IPS-NIHi7 (cell line): ENCODE measurements around the gene MALRD1.

Experiments
- DNase-seq: peaks from one replicate; pipeline ENCODE4 v3.0.0; 2012; ENCODE audit warnings: mixed read lengths; ENCODE audit errors: extremely low spot score

Gene MALRD1

DNA sequence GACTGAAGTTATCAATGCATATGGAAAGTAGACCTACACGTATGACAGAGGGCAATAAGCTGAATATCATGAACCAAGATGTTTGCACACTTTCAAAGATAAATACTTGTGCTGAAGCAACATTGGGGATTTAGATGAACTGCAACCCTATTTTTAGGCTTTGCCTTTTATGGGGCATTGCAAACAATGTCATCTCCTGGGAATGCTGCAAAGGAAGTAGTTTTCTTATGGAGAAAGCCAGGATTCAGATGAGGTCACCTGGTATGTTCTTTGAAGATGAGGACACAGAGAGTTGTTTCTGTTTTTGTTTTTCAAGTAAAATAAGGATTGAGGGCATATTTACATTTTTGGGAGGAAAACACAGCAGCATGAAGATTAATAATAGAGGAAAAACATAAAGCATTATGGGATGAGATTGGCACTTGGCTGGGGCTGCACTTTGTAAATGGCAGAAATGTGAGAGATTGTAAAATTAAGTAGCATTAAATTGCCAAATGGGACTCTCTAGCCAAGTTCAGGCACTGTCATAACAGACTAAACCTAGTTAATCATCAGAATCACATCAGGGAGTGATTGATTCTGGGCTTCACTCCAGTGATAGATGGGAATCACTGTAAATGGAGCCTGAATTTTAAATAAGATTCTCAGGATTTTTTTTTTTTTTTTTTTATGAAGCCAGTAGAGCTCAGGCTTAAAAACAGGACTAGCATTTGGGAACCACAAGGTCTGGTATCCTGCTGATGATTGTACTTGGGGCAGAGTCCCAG, 63.1 kb downstream of the MALRD1 start:
- DNase-seq = no peak

GRCh38 chr10:19117438-19117837, 68.8 kb downstream of the MALRD1 start:
- DNase-seq = no peak

DNA sequence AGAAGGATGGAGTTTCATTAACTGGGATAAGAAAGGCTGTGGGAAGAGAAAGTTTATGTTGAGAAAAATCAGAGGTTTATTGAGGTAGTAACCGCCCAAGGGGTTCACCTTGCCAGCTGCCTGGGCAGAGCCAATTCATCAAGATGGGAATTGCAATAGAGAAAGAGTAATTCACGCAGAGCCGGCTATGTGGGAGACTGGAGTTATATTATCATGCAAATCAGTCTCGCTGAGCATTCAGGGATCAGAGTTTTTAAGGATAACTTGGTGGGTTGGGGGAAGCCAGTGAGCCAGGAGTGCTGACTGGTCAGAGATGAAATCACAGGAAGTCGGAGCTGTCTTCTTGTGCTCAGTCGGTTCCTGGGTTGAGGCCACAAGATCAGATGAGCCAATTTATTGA, 70.6 kb downstream of the MALRD1 start:
- no peak for DNase-seq

DNA sequence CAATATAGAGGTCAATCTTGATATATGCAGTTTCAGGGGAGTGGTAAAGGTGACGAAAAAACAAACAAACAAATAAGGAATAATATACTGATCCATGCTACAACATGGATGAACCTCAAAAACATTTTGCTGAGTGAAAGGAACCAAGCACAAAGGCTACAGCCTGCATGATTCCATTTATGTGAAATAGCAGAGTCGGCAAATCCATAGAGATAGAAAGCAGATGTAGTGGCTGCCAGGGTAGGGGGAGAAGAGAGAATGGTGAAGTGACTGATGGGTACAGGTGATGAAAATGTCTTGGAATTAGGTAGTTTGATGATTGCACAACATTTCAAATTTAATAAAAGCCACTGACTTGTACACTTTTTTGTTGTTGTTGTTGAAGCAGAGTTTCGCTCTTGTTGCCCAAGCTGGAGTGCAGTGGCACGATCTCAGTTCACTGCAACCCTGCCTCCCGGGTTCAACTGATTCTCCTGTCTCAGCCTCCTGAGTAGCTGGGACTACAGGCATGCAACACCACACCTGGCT, 71.8 kb downstream of the MALRD1 start:
- no peak for DNase-seq

GRCh38 chr10:19133992-19134391, 85.4 kb downstream of the MALRD1 start:
- DNase-seq = no peak

DNA sequence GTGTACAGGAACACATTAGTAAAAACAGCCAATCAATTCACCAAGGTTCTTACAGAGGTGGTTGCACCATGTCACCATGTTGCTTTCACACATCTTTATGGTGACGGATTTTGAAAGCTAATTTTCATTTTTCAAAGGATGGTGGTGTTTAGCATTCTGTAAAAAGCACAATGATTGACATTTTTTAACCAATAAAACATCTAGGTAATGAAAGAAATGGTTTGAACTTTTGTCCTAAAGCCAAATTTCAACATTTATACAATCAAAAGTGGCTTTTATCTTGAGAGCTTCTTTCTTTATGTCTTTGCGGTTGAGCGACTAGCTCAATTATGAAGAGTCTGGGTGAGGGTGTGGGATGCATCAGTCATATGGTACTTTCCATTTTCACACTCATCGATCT, 94.4 kb downstream of the MALRD1 start:
- DNase-seq = no peak

- no peak for DNase-seq
These were observed 95.6 kb downstream of the MALRD1 start for GRCh38 chr10:19144206-19144605.

- DNase-seq = no peak
These were observed 105.8 kb downstream of the MALRD1 start for GRCh38 chr10:19154375-19154774.

GRCh38 chr10:19158358-19158757, 109.8 kb downstream of the MALRD1 start:
- no peak for DNase-seq

GRCh38 chr10:19158870-19159269, 110.3 kb downstream of the MALRD1 start:
- DNase-seq = no peak

GRCh38 chr10:19164461-19164860, 115.9 kb downstream of the MALRD1 start:
- no peak for DNase-seq

- peak; percentile 60 for DNase-seq
These were observed 120.0 kb downstream of the MALRD1 start for GRCh38 chr10:19168584-19168983.

DNA sequence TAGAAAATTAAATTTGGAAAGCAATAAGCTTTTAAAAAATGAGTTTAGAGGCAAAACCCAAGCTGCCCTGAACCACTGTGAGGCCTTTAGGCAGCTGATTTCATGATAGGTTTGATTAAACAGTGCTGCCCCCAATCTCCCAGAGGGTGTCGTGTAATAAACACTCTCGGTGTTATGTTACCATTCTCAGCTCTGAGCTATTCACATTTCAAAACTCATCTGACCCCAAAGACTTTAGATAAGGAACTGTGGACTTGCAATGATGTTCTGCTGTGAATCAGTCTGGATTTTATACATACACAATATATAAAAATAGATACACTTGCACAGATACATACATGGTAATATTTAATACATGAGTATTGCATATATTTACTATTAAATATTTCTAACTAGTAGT, 120.4 kb downstream of the MALRD1 start:
- no peak for DNase-seq

GRCh38 chr10:19169684-19170083, 121.1 kb downstream of the MALRD1 start:
- DNase-seq = no peak

DNA sequence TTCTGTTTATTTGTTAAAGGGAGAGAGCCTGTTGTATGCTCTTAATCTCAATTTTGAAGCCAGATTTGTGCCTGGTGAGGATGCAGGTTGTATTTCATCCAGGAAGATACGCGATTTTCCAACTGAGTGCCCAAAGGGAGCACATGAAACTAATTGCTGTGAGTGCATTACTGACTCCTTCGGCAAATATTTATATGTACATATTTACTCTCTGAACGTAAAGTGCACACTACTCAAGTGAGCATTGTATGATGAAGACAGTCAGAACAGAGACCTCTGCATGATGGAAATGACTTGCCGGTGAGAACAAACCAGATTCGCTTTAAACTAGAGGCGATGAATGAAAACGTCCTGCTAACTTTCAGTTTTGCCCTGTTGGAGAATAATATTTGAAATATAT, 130.1 kb downstream of the MALRD1 start:
- no peak for DNase-seq

- no peak for DNase-seq
These were observed 136.3 kb downstream of the MALRD1 start for GRCh38 chr10:19184891-19185290.

DNA sequence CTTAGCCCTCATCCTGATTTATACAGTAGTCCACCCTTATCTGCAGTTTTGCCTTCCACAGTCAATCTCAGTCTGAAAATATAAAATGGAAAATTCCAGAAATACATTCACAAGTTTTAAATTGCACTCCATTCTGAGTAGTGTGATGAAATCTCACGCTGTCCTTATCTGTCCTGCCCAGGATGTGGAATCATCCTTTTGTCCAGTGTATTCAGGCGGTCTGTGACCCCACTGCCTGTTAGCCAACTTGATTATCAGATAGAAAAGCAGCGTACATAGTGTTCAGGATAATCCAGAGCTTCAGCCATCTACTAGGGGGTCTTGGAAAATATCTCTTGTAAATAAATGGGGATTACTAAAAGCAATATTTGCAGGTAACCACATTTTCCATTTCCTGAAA, 146.3 kb downstream of the MALRD1 start:
- DNase-seq = no peak

DNA sequence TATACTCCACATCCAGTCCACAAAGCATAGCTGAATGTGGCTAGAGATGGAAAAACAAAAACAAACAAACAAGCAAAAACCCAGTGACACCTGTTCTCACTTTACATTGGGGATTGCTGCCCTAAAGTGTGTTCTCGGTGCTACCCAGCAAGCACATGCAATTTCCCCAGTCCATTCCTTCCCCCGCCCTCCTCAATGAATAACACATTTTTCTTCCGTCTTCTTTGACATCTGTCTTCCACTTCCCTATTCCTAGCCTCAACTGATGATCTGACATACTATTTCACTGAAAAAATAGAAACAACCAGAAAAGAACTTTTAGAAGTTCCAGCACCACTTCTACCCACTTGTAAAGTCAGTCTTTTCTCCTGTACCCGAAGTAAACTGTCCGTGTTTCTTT, 147.1 kb downstream of the MALRD1 start:
- no peak for DNase-seq

DNA sequence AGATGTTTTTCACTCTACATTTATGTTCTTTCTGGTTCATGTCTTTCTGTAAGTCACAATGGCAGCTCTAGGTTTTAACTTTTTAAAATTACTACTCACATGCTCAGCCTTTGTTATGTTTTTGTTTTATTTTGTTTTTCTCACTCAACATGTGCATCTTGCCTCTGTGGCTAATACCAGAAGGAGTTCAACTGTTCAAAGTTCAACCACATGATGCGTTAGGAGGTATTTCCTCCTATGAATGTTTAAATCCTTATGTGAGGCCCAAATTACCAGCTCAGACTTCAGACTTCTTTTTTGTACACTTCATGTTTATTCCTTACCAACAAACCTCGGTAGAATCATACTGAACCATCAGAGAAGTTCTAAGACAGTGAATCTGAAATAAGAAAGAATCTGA, 151.6 kb downstream of the MALRD1 start:
- no peak for DNase-seq

- no peak for DNase-seq
These were observed 155.8 kb downstream of the MALRD1 start for GRCh38 chr10:19204246-19204917.

GRCh38 chr10:19209319-19209718, 160.7 kb downstream of the MALRD1 start:
- no peak for DNase-seq

DNA sequence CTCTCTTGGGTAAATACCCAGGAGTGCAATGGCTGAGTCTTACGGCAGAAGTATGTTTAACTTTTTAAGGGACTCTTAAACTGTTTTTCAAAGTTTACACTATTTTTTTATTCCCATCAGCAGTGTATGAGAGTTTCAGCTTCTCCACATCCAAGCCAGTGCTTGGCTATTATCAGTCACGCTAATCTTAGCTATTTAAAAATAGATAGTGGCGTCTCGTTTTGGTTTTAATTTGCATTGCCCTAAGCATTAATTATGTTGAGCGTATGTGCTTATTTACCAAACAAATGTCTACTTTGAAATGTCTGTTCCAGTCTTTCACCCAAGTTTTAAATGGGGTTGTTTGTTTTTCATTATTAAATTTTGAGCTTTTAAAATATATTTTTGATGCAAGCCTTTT, 164.0 kb downstream of the MALRD1 start:
- DNase-seq = no peak

DNA sequence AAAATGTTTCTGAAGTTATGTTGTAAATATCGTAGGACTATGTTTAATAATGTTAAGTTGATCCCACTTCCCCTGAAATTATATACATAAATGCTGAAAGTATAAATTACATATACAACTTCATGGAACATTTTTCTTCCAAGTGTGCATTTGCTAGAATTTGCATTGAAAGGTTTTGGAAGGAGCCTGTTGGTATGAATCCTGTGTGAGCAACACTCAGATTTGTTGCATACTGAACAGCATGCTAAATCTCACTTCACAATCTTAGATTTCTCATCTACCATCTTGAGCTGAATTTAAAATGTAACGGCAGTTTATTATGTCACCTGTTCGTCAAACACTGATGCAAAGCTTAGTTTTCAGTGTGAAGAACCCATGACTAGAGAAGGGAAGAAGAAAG, 172.6 kb downstream of the MALRD1 start:
- no peak for DNase-seq
